ENCODE measurements around the gene CNNM4.

The CNNM4 gene

DNA sequence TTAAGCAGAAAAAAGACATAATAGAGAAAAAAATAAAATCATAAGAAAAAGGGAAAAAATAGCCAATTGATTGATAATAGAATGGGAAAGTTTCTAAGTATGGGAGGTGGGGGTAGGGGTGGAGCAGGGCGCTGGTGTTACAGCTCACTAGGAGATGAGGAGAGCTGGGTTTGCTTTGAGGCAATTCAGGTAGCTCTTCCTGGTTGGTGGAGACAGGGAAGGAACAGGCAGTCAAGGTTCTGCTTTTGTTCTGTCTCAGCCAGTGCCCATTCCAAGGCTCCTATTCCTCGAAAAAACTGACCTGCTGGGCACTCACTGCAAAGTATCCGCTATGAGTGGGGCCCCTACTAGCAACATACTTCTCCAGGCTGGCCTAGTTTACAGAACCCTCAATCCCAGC is 1.7 kb upstream of the CNNM4 start:
- no peak for DNase-seq (ENCODE audit: low read depth, low spot score)

DNA sequence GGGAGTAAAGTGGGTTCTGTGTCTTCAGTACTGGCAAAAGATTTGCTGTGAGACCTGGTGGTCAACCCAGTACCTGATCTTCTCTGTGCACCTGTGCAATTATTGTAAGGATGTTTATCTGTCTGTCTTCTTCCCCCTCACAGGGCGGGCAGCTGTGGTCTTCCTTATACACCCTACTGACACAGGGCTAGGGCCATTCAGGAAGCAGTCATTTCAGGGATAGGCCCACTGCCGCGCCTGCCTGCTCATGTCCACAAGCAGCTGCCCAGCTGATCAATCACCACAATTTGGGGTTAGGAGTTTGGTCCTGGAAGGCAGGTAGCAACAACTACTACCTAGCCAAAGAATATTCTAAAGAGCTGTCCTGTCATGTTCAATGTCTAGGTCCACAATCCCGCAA is 1.2 kb upstream of the CNNM4 start:
- no peak for DNase-seq (ENCODE audit: low read depth, low spot score)

DNA sequence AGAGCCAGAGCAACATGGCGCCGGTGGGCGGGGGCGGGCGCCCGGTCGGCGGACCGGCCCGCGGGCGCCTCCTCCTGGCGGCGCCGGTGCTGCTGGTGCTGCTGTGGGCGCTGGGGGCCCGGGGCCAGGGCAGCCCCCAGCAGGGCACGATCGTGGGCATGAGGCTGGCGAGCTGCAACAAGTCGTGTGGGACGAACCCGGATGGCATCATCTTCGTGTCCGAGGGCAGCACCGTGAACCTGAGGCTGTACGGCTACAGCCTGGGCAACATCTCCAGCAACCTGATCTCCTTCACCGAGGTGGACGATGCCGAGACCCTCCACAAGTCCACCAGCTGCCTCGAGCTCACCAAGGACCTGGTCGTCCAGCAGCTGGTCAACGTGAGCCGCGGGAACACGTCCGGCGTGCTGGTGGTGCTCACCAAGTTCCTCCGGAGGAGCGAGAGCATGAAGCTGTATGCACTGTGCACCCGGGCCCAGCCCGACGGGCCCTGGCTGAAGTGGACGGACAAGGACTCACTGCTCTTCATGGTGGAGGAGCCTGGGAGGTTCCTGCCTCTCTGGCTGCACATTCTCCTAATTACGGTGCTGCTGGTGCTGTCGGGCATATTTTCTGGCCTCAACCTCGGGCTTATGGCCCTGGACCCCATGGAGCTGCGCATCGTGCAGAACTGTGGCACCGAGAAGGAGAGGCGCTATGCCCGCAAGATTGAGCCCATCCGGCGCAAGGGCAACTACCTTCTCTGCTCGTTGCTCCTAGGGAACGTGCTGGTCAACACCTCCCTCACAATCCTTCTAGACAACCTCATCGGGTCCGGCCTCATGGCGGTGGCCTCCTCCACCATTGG is 507 bp downstream of the CNNM4 start:
- no peak for DNase-seq (ENCODE audit: low read depth, low spot score)

DNA sequence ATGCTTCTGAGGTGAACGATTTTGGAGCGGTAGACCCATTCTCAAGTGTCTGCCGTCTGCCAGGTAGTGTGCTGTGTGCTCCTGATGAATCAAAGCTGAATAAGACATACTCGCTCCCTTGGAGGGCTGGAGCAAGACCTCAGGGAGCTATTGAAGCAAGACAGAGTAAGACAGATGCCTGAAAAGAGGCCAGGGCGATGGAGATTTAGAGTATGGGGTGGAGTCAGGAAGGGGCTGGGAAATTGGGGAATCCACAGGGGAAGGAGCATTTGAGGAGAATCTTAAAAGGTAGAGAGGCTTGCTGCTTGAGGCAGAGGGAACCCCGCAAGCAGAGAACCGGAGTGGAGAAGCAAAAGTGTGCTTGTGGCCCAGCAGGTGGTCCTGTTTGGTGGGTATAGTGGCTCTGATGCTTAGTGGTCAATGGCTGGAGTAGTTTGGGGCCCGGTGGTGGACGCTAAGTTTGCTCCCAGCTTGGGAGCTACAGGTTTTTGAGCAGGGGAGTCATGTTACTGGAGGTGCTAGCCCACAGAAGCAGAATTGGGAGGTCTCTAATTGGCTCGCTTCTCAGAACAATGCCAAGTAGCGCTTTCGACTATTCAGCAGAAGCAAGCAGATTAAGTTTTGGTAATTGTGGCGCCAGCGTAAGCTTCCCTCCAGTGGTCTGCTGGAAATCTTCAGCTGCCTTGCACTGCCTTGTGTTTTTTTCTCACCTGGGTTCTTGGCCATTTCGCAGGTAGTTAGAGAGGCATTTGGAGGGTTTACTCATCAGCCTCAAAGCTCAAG is 2.0 kb downstream of the CNNM4 start:
- DNase-seq (ENCODE audit: low read depth, low spot score), result no peak

DNA sequence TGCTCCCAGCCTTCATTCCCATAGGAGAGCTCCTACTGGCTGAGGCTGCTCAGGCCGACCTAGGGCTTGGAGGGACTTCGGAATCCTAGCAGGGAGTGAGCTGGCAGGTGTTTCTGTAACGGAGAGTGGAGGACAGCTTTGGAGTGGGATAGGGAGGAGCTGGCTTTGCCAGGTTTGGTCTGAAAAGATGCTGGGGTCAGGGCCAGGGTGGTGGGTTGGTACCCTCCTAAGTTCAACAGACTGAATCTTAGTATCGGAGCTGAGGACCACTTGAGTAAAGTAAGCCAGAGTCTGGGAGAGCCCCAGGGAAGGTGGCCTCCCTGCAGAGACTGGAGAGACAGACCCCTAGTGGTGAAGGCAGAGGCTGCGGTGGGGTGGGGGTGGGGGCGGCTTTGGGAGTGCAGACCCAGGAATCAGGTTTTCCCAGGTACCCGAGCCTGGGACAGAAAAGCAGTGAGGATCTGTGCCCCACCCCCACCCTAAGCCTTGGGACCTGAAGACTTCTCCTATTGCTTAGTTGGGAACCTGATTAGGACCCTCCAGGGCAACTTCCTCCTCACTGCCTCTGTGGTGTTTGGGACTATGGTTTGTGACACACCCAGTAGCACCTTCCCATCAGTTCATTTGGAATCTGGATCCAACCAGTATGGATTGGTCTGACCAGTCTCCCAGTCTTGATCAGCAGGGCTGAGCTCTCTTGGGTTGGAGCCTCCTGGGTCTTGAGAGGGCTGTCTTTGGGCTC is 3.0 kb downstream of the CNNM4 start:
- DNase-seq (ENCODE audit: low read depth, low spot score), result no peak

DNA sequence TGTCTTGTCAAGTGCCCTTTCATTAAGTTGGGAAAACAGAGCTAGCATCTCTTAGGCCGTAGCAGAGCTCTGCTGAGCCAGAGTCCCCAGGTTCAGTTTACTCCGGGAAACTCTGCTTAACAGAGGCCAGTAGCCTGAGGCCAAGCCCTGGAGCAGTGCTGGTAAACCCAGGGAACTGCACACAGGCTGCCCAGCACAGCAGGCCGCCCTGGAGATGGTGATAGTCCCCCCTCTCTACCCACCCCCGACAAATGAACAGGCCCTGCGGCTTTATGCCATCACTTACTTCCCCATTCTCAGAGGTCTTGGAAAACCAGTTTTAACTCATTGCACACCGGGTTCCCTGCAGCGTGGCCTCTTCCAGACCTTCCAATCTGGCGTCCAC is 3.5 kb downstream of the CNNM4 start:
- DNase-seq (ENCODE audit: low read depth, low spot score), result no peak

DNA sequence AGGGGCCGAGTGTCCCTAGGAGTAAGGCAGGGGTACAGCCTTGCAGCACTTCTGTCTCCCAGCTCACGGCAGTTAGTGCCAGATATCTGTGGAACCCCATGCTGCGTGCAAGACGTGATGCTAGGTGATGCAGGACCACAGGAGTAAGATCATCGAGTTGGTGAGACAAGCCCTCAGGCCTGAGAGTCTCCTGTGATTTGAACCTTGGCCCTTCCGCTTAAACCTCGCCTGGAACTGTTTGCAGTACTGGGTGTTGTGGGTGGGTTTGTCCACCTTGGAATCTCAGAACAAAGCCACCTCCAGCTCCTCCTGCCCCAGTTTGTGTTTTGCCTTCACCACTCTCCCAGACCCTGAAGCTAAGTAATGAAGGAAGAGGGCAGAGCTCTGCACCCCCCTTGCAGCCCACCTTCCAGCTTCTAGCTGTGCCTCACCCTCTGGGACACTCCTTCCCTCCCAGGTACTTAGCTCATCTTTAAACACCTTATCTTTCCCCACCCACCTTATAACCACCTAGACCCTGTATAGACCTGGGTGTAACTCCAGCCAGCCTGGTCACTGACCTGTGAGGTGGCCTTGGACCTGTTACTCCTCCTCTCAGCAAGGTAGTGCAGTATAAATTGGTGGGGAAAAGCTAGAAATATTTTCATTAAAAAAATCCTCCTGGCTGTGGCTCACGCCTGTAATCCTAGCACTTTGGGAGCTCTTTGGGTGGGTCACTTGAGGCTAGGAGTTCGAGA is 6.6 kb downstream of the CNNM4 start:
- no peak for DNase-seq (ENCODE audit: low read depth, low spot score)

DNA sequence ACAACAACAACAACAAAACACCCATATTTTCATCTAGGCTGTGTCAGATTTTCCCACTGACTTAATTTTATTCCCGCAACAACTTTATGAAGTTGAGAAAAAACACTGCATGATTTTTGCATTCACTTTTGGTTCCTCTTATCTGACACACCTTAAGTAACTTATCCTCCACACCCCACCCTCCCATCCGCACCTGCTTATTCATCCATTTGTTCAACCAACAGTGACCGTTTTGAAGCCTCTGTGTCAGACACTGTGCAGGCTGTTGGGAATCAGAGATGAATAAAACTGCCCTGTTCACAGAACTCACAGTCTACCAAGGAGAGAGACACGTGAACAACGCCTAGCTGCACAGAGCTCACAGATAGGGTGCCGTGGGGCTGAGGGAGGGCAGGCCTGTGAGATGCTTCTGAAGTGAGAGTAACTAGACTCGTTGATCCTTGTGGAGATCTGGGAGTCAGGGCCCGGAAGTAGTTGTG is 7.4 kb downstream of the CNNM4 start:
- no peak for DNase-seq (ENCODE audit: low read depth, low spot score)

DNA sequence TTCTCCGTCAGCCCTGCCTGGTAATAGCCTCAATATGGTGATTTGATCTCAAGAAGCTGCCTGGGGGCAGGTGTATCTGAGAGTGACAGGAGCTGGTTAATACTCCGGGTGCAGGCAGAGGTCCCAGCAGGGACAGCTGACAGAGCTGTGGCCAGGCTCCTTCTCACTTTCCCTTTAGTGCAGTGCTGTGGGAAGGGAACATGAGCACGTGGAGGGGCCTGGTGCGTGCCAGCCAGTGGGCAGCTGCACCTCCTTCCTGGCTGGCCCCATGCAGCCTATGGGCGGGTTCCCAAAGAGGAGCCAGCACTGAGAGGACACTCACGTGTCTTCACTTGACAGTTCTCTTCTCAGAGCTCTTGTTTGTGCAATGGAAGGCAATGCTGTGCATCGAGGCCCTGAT is 9.1 kb downstream of the CNNM4 start:
- no peak for DNase-seq (ENCODE audit: low read depth, low spot score)

DNA sequence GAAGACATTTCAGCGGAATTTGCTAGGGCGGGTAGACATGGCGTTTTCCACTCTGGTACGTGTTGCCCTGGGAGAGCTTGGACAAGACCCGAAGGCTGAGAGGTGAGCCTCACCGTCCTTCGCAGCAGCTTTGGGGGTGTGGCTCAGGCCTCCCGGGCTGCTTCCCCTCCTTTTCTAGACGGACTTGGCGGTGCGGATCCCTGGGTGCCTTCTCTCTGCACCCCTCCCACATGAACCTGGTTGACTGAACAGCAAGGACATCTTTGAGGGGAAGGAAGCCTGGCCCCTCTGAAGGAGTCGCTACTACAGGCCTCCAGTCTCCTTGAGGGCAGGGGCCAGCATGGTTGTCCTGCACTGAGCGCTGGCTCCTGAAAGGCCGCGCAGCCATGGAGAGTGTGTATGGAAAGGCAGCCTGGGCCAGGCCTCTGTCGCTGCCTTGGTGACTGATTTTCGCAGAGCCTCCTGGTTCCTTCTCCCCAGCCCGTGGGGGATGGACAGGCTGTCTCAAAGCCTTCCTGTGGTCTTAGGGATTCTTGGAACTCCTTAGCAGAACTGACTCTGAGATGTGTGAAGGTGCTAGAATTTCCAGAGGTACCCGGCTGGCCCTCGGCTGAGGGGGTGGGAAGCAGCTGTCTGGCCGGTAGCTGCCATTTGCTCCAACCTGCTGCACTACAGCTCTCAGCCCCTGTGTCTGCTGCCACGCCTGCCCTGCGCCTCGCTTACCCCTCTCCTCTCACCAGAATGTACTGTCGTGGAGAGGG is 9.9 kb downstream of the CNNM4 start:
- no peak for DNase-seq (ENCODE audit: low read depth, low spot score)

DNA sequence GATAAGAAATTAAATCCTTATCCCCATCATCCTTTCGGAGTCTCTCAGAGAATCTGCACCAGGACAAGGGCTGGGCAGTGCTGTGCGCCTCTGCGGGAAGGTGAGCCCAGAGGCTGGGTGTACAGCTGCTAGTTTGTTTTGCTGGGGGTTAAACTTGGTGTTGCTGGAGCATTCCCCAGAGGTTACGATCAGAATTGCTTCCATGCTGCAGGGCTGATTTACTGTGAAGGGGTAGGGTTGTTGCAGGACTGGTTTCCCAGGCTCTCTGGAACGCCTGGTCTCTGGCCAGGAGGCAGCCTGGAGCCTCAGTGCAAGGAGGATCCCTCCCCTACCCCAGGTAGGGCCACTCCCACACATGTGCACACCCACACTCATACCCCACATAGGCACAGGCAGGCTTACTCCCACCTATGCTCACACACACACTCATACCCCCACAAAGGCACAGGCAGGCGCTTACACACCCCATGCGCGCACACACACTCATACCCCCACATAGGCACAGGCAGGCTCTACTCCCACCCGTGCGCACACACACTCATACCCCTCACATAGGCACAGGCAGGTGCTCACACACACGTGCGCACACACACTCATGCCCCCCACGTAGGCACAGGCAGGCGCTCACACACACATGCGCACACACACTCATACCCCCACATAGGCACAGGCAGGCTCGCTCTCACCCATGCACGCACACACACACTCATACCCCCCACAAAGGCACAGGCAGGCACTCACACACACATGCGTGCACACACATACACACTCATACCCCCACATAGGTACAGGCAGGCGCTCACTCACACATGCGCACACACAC is 11.3 kb downstream of the CNNM4 start:
- DNase-seq (ENCODE audit: low read depth, low spot score), result no peak

DNA sequence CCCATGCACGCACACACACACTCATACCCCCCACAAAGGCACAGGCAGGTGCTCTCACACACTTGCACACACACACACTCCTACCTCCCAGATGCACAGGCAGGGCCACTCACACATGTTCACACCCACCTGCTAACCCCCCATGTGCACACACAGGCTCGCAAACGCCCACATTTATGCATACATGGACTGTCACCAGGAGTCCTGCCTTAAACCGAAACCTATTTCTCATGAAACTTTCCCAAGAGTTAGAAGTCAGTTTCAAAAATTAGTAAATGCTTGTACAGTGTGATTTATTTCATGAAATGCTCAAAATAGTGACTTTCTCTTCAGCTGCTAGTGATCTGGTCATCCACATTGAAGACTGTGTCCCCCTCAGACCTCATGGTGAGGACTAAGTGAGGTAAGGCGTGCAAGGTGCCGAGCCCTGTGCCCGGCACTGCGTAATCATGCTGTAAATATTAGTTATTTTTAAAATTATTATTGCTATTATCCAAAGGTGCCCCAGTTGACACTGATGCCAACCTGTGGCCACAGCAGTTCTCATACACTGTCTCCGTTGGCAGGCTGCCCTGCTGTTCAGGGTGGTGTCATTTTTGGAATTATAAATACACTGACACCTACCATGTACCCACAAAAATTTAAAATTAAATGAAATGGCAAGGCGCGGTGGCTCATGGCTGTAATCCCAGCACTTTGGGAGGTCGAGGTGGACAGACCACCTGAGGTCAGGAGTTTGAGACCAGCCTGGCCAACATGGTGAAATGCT is 12.4 kb downstream of the CNNM4 start:
- DNase-seq (ENCODE audit: low read depth, low spot score), result no peak

DNA sequence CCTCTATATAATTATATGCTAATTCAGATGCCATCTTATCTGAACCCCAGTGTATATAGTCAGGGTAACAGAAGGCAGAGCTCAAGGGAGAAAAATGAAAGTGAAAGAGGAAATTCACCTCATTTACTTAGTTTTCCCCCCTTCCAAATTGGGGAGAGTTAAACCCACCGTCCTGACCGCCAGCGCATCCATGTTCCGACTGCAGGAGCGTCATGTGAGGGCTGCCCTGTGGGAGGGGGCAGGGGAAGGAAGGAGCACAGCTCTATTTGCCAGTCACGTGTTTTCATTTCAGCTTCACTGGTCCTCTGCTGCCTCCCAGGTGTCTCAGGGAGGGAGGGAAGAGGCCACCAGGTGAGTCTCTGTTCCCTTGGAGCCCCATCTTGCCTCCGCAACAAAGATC is 13.2 kb downstream of the CNNM4 start:
- no peak for DNase-seq (ENCODE audit: low read depth, low spot score)

DNA sequence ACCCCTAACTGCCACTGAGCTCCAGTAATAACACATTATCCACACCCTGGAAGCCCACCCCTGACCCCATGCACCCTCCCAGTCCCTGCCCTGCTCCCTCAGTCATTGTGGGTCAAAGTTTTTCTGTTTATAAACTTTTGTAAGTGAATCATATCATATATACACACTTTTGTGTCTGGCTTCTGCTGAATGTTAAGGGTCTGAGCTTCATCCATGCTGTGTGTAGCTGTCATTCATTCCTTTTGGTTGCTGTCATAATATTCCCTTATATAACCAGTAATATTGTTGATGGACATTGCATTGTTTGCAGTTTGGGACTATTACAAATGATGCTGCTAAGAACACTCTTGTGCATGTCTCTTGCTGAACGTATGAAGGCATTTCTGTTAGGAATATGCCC is 14.5 kb downstream of the CNNM4 start:
- no peak for DNase-seq (ENCODE audit: low read depth, low spot score)

DNA sequence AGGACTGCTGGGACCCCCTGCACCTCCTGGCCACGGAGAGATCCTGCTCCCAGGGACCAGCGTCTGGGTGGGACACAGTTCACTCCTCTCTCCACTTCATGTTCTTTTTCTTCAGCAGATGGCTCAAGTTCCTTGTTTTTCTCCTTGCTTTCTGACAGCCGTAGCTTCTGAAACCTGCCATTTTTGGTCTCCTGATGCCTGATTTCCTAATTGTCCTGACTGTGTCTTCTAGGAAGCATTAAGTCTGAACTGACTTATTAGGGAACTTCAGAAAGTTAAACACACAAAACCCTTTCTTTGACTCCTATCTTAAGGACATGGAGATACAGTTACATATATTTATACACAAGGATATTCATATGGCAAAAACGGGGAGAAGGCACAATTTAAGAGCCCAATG is 22.7 kb downstream of the CNNM4 start:
- no peak for DNase-seq (ENCODE audit: low read depth, low spot score)

DNA sequence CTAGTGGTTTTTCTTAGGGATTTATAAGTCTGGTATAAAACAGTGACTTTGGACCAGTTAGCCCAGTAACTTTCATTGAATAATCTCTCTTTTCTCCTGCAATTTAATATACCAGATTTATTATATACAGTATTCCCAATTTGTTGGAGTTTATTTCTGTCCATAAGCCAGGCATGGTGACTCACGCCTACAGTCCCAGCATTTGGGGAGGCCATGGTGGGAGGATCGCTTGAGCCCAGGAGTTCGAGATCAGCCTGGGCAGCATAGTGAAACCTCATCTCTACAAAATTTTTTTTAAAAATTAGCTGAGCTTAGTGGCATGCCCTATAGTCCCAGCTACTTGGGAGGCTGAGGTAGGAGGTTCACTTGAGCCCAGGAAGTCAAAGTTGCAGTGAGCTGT is 26.7 kb downstream of the CNNM4 start:
- no peak for DNase-seq (ENCODE audit: low read depth, low spot score)

DNA sequence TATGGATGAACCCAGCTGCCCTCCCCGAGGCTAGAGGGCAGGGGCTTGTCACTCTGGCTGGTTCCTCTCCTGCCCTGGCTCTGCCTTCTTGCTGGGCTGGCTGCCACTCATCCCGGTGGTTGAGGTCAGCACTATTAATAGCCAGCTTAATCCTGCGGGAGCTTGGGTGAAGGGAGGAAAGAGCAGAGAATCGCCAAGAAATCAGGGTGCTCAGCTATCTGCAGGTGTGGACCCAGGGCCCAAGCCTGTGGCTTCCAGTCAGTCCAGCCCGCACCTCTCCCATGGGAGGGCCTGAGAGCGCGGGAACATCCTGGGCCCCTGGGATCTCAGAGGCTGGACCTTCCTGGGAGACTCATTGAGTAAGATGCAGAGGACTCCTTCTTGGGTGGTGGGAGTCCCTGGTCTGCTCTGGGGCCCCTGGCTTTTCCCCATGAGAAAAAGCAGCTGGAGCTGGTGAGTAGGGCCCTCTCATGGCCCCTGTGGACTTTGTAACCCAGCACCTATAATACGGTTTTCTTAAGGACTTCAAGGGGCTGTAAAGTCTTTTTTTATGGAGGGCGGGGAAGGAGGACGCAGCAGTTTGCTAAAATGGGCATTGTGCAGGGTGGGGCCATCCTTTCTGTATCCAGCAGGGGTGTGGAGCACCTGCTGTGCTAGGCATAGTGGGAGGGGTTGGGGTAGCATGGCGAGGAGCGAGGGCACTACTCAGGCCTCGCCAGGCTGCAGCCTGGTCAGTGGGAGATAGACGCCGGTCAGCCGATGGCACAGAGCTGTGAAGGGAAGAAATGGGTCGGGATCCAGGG is 27.9 kb downstream of the CNNM4 start:
- no peak for DNase-seq (ENCODE audit: low read depth, low spot score)

DNA sequence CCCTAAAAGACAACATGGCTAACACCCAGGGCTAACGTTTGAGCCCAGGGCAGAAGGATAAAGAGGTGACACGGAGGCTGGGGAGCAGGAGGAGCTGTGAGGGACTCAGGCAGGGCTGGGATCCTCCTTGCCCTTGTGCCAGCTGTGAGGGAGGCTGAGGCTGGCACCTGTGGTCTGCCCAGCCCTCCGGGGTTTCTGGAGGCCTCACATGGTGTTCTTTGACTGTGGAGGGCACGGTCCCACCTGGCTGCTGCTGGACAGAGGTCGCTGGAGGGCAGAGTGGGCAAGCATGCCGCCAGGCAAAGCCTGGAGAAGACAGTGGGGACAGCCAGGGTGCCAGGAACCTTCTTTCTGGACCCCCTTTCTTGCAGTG is 28.5 kb downstream of the CNNM4 start:
- DNase-seq (ENCODE audit: low read depth, low spot score), result no peak
